GM21717 (cell line): Measurements from ENCODE around the gene HLA-G.

Experiments used
- ATAC-seq: cut with Tn5 transposase; IDR thresholded peaks from one replicate; pipeline ENCODE4 v1.9.1; 2021; ENCODE audit warnings: mild to moderate bottlenecking, moderate library complexity; ENCODE audit not compliant: unreplicated experiment

Gene HLA-G

GRCh38 chr6:29815118-29815750 is 12.4 kb upstream of the HLA-G start:
- ATAC-seq = no peak

DNA sequence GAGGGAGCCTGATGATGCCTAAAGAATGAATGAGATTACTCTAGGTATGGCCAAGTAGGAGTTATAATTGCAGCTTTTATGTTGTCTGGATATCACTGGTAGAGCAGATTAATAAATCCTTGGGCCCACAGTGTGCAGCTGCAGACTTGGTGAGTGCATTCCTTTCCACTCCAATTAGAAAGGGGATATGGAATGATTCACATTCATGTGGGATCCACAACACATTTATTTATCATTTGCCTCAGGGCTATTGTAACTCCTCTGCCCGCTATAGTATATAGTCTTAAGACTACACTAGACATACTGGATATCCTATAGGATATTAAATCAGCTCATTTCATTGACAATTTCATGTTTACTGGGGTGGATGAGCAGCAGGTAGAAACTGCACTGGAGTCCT is 11.6 kb upstream of the HLA-G start:
- ATAC-seq = no peak

DNA sequence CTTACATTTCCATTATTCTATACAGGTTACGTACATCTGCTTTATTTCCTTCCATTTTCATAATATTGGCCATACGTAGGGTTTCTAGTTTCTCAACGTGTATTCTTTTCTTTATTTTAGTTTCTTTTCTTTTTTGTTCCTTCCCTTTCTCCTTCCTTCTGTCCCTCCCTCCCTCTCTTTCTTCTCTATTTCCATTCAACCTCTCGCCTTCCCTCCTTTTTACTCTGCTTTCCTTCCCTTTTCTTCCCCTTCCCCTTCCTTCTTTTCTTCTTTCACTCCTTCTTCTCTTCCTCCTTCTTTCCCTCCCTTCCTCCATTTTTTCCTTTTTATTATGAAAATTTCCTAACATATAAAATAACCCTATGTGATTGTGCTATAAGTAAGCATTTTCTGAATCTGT is 8.7 kb upstream of the HLA-G start:
- ATAC-seq = no peak

DNA sequence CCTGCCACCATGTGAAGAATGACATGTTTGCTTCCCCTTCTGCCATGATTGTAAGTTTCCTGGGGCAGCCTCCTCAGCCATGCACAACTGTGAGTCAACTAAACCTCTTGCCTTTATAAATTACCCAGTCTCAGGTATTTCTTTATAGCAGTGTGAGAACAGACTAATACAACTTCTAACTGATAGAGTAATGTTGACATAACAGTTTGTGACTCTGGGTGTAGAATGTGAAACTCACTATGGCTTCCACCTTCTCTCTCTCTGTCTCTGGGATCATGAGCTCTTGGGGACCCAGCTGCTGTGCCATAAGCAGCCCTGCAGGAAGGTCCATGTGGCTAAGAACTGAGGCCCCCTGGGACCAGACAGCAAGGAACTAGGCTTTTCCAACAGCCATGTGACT is 3.5 kb upstream of the HLA-G start:
- no peak for ATAC-seq

DNA sequence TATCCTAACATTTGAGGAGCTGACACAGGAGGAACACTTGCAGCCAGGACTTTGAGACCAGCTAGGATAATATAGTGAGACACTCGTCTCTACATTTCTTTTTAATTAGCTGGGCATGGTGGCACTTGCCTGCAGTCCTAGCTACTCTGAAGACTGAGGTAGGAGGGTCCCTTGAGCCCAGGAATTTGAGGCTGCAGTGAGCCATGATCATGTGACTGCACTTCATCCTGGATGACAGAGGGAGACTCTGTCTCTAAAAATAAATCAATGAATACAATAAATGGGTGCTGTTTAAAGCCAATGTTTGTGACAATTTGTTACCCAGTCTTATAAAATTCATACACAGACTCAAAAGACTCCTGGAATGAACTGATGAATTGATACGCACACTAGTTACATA is 1.8 kb upstream of the HLA-G start:
- ATAC-seq = no peak

DNA sequence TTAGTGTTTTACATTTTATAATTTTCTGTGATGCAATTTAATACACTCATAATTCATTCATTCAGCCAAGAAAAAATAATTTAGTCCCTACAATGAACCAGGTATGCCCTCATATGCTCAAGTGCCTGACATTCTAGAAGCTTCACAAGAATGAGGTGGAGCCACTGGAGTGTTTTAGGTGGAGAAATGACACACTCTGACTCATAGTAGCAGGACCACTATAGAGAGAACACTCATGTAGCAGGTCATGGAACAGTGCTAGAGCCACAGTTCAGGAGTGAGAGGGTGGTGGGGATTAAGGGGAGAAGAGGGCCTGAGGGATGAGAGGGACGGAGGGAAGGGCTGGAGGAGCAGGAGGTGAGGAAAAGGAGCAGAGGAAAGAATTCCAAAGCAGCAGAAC is 1.4 kb upstream of the HLA-G start:
- ATAC-seq = no peak

DNA sequence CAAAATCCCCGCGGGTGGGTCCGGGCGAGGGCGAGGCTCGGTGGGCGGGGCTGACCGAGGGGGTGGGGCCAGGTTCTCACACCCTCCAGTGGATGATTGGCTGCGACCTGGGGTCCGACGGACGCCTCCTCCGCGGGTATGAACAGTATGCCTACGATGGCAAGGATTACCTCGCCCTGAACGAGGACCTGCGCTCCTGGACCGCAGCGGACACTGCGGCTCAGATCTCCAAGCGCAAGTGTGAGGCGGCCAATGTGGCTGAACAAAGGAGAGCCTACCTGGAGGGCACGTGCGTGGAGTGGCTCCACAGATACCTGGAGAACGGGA is 809 bp downstream of the HLA-G start:
- ATAC-seq = no peak

GRCh38 chr6:29829766-29830165 is 2.1 kb downstream of the HLA-G start:
- ATAC-seq = no peak

GRCh38 chr6:29830409-29830808 is 2.8 kb downstream of the HLA-G start:
- no peak for ATAC-seq

DNA sequence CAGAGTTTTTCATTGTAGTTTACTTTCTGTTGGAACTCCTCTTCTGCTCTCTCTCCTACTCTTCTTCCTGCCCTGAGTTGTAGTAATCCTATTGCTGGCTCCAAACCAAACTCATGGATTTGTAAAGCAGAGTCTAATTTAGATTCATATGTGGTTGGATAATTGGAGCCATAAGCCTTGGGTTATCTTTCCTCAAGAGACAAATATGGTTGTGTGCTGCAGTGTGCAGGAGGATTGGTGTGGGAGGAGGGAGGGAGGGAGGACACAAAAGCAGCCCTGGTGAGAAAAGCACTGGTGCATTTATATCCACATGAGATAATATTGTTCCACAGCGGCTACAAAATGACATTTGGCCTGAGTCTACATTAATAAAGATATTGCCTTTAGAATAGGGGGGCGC is 4.2 kb downstream of the HLA-G start:
- ATAC-seq = no peak

- ATAC-seq = no peak
These were observed 7.2 kb downstream of the HLA-G start for GRCh38 chr6:29834564-29835436.

DNA sequence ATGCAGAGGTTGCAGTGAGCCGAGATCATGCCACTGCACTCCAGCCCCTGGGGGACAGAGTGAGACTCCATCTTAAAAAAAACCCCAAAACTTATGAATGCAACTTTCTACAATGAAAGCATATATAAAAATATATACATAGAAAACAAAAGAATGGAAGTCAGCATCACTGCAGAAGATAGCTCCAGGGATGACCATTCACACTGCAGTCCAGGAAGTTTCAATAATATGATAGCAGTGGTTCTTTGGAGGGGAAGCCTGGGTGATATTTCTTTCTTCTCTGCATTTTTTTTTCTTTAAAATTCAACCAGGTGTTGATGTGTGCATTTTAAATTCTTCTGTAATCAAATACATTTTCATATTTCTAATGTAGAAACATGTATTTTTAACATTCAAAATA is 12.3 kb downstream of the HLA-G start:
- ATAC-seq = no peak

GRCh38 chr6:29841030-29841429 is 13.4 kb downstream of the HLA-G start:
- ATAC-seq = no peak

DNA sequence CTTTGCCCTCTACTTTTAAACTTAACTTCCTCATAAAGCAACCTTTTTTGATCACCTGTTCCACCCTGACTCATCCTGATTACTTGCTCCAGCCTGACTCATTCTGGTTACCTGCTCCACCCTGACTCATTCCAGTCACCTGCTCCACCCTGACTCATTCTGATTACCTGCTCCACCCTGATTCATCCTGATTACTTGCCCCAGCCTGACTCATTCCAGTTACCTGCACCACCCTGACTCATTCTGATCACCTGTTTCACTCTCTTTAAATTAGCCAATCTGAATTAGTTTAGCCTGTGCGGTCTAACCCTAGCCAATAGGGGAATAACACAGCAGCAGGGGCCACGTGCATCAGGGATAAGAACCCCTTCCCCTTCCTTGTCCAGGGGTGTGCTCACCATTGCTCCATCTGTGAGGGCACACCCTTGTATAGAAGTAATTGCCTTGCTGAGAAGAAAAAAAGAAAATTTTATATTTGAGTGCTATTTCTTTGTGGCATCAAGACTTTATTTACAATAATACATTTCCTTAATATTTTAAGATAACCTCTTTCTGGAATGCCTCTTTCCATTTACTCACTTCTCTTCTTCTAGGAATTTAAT is 17.9 kb downstream of the HLA-G start:
- ATAC-seq = no peak

DNA sequence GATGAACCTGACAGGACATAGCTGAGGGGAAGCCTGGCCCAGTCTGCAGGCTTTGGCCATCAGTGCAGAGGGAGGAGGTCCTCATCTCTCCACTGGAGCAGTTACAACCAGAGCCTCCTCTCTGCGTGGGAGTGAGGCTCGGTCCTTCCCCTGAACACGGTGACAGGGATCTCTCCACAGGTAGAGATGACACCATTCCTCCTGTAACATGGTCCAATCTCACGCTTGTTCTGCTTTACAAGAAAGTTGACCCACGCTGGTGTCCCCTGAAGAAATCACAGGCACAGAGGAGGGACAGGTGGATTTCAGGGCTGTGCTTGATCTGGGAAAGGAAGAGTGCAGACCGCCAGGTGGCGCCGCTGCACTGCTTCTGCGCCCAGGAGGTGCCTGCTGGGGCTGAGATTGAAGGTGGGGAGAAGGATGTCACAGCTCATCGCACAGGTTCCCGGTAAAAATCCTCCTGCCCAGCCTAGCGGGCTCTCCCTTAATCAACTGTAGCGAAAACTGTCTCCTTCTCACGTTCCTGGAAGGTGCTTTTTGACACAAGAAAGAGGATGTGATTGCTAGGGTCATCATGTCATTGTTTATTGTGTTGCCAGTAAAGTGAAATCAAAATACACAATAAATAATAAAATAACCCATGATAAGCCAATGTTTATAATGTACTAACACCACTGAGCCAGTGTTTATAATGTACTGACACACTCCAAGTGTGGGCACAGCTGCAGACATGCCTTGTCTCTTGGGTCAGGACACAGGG is 20.4 kb downstream of the HLA-G start:
- ATAC-seq = no peak

DNA sequence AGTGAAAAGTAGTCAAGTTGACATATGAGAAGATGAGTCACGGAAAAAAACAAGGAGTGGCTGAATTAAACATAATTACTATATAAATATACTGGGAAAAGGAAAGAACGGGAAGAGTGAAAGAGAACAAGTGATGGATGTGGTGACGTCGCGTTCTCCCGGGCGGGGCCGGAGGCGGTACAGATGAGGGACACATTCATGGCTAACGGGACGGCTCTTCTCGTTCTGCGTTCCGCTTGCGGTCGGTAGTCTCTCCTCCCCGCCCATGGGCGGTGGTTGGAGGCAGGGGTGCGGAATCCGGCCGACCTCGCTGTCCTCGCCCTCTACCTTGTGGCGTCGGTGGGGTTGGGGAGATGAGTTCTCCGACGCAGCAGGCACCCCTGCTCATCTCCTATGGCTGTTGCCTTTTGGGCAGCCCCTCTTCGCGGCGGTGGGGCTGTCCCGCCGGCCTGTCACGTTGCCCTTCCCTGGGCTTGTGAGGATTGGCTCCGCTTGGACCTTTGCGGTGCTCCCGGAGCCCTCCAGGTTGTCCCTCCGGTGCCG is 22.5 kb downstream of the HLA-G start:
- ATAC-seq = no peak

GRCh38 chr6:29851190-29851589 is 23.6 kb downstream of the HLA-G start:
- ATAC-seq = no peak

GRCh38 chr6:29853245-29853644 is 25.6 kb downstream of the HLA-G start:
- ATAC-seq = no peak

GRCh38 chr6:29858006-29858405 is 30.4 kb downstream of the HLA-G start:
- no peak for ATAC-seq

DNA sequence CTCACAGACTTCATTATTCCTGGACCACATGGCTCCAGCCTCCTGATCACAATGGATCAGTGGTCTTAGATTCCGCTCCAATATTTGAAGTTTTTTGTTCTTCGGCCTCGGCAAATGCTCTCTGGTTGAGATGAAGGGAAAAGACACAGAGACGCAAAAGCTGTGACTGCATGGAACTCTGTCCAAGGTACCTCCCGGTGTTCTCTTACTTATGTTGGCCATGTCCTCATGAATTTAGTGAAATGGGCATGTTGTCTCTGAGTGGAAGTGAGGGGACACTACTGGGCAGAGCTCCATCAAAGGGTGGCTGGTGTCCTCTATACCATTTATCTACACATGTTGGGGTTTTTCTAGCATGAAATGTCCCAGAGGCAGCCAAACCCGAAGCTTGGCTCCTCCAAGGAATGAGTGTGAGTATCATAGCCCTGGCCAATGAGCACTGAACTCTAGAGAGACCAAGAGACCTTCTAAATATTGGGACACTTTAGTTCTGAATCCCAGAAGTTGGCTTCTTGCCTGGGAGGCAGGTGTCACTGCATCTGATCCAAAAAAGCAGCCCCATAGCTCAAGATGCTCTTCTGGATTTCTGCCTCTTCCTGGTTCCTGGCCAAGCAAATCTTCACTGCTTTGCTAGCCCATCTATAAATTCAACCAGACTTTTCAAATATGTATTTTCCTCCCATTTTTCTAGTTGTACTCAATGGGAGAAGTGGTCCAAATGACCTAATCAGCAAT is 34.1 kb downstream of the HLA-G start:
- ATAC-seq = no peak
